Measurements from ENCODE around the gene C11orf24.

Gene C11orf24

DNA sequence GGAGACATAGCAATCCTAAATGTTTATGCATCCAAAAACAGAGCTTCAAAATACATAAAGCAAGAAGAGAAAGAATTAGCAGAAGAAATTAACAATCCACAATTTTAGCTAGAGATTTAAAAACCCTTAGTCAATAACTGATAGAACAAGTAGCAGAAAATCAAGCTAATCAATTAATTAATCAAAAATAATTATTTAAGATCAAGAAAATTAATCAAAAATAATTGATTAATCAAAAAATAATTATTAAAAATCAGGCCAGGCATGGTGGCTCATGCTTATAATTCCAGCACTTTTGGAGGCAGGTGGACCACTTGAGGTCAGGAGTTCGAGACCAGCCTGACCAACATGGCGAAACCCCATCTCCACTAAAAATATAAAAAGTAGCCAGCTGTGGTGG lies 29.2 kb downstream of the C11orf24 start:
- TF ChIP-seq, protein P1, sequence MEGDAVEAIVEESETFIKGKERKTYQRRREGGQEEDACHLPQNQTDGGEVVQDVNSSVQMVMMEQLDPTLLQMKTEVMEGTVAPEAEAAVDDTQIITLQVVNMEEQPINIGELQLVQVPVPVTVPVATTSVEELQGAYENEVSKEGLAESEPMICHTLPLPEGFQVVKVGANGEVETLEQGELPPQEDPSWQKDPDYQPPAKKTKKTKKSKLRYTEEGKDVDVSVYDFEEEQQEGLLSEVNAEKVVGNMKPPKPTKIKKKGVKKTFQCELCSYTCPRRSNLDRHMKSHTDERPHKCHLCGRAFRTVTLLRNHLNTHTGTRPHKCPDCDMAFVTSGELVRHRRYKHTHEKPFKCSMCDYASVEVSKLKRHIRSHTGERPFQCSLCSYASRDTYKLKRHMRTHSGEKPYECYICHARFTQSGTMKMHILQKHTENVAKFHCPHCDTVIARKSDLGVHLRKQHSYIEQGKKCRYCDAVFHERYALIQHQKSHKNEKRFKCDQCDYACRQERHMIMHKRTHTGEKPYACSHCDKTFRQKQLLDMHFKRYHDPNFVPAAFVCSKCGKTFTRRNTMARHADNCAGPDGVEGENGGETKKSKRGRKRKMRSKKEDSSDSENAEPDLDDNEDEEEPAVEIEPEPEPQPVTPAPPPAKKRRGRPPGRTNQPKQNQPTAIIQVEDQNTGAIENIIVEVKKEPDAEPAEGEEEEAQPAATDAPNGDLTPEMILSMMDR (conservative IDR thresholded peaks at IDR 0.05): no peak
- TF ChIP-seq ZFX (IDR thresholded peaks at IDR 0.05): no peak
- no peak overlapping the region for H3K27ac ChIP-seq

DNA sequence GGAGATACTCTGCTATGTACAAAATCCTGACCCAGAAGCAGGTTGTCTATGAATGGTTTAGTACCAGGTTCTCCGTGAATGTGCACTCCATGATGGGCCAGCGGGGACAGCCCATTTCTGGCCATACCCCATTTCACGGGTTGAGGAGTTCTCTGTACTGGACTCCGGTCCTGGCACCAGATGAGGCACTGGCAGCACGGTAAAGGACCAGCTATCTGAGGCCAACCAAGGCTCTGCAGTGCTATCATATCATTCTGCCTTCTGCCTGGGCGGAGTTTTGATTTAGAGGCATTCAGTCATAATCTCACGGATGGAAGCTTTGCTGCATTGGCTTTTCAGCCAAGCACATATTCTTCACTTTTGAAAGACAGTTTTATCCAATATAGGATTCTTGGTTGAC lies 40.2 kb downstream of the C11orf24 start:
- TF ChIP-seq, protein P1 (conservative IDR thresholded peaks at IDR 0.05): no peak
- no peak for TF ChIP-seq ZFX (IDR thresholded peaks at IDR 0.05)
- H3K27ac ChIP-seq: no peak overlapping the region

DNA sequence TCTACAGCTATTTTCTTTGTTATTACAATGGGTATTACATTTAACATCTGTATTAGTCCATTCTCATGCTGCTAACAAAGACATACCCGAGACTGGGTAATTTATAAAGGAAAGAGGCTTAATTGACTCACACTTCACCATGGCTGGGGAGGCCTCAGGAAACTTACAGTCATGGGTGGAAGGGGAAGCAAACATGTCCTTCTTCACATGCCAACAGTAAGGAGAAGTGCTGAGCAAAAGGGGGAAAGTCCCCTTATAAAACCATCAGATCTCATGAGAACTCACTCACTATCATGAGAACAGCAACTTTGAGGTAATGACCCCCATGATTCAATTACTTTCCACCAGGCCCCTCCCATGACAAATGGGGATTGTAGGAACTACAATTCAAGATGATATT lies 42.2 kb downstream of the C11orf24 start:
- H3K27ac ChIP-seq: no peak overlapping the region
- TF ChIP-seq, protein P1 (conservative IDR thresholded peaks at IDR 0.05): no peak
- TF ChIP-seq ZFX (IDR thresholded peaks at IDR 0.05): no peak

DNA sequence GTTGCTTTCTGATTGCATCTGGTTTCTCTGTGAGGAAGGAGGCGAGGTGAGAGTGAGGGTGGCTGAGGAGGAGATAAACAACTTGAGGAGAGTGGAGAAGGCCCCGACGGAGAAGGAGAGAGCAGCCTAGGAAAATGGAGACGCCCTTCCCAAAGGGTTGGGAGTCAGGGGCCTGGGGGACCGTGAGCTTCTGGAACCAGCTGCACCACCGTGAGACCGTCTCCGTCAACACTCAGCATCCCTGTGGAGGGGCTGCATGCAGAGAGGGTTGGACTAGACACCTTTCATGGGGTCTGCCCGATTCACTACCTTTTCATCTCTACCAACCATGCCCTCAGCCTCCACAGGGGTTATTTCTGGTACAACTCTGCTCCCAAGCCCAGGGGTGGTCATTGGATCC lies 45.4 kb downstream of the C11orf24 start:
- H3K27ac ChIP-seq: no peak overlapping the region
- TF ChIP-seq, protein P1 (conservative IDR thresholded peaks at IDR 0.05): no peak
- TF ChIP-seq ZFX (IDR thresholded peaks at IDR 0.05): no peak

DNA sequence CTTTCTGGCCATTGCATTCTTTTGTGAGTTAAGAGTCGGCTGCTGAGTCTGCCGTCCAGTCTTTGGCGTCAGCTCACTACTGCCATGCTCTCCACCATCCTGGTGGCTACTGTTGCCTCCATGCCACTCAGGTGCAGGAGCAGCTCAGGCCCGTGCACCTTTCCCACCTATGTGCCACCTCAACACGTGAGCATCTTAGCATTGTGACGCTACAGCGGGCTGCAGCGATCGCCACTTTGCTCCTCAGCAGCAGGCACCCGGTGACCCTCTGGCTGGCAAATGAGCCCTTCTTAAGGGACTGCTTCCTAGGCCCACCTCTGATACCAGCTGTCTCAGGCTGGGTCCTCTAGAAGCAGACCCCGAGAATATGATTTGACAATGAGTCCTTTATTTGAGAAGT lies 47.2 kb downstream of the C11orf24 start:
- TF ChIP-seq, protein P1 (conservative IDR thresholded peaks at IDR 0.05): no peak
- TF ChIP-seq ZFX (IDR thresholded peaks at IDR 0.05): no peak
- H3K27ac ChIP-seq: no peak overlapping the region

DNA sequence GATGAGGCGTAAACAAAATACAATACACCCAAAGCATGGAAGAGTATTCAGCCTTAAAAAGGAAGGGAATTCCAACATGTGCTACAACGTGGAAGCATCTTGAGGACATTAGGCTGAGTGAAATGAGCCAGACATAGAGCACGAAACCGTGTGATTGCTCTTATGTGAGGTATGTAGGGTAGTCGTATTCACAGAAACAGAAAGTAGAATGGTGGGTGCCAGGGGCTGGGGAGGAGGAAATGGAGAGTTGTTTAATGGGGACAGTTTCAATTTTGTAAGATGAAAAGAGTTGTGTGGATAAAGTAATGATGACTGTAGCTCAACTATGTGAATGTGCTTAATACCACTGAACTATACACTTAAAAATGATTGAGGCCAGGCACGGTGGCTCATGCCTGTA lies 48.5 kb downstream of the C11orf24 start:
- no peak overlapping the region for H3K27ac ChIP-seq
- TF ChIP-seq, protein P1 (conservative IDR thresholded peaks at IDR 0.05): no peak
- TF ChIP-seq ZFX (IDR thresholded peaks at IDR 0.05): no peak

DNA sequence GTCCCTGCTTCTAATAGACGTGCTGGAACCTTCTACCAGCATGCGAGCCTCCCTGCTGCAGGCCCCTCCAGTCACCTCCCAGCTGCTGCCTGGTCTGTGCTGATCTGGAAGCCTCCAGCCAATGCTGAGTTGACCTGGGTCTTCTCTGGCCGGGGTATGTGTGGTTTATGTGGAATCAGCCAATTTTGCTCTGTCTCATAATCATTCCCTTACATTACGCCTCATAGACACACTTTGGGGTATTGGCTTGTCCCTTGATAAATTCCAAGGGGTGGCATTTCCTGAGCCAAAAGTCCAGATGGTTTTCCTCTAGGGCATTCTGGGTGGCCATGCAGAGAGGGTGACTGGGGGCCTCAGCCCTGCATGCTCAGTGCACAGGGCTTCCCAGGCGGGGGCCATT lies 50.4 kb downstream of the C11orf24 start:
- H3K27ac ChIP-seq: no peak overlapping the region
- no peak for TF ChIP-seq ZFX (IDR thresholded peaks at IDR 0.05)
- TF ChIP-seq, protein P1 (conservative IDR thresholded peaks at IDR 0.05): no peak

All from C4-2B (cell line).